OCI-LY7 (cell line): ENCODE results near the gene TMEM213. TPM values are rescaled to one million over a fixed set of nuclear protein-coding genes. Genes with fewer than 3 reads are reported as not detected.

Experiments
- BruUV-seq: library from RNA; stranded (reverse); fragments of 400-500 nt; replicated peaks from 2 replicates; lab custom pipeline; 2021; lab: Mats Ljungman, UMichigan
- CTCF ChIA-PET: fragments of 300-600 bp; sonication (Branson Sonifier 250); formaldehyde crosslinking; loops from one replicate; lab custom pipeline; 2022; ENCODE audit warnings: antibody characterized with exemption; ENCODE audit not compliant: unreplicated experiment; lab: Charles Lee
- POLR2A ChIA-PET: fragments of 300-600 bp; sonication (Branson Sonifier 250); formaldehyde crosslinking; loops from one replicate; lab custom pipeline; 2022; ENCODE audit warnings: antibody characterized with exemption; lab: Charles Lee
- DNase-seq: peaks from one replicate; pipeline ENCODE4 v3.0.0-alpha.2; 2015; ENCODE audit warnings: low spot score
- H2AFZ ChIP-seq: fragments of 200-600 bp; sonication (generic), shearing (Covaris generic); 2 replicates; pipeline ENCODE4 v1.6.1; 2014; ENCODE audit warnings: mild to moderate bottlenecking, antibody characterized with exemption, low read length, moderate library complexity
- H3K27ac ChIP-seq: fragments of 200-600 bp; sonication (generic); 2 replicates; pipeline ENCODE4 v1.5.1; 2014; ENCODE audit warnings: mixed run types, low read depth, mild to moderate bottlenecking, moderate library complexity, low read length, inconsistent platforms; ENCODE audit not compliant: poor library complexity, severe bottlenecking
- H3K36me3 ChIP-seq: fragments of 200-600 bp; sonication (generic); 2 replicates; pipeline ENCODE4 v1.6.1; 2014; ENCODE audit warnings: mild to moderate bottlenecking, antibody characterized with exemption, low read length, moderate library complexity, mixed read lengths; ENCODE audit not compliant: insufficient read depth
- H3K4me1 ChIP-seq: fragments of 200-600 bp; sonication (generic); 2 replicates; pipeline ENCODE4 v1.5.1; 2014; ENCODE audit warnings: mild to moderate bottlenecking, low read length; ENCODE audit not compliant: insufficient read depth, poor library complexity, severe bottlenecking
- H3K4me2 ChIP-seq: fragments of 200-600 bp; sonication (generic); 2 replicates; pipeline ENCODE4 v1.6.1; 2014; ENCODE audit warnings: mild to moderate bottlenecking, low read length
- H3K4me3 ChIP-seq: fragments of 200-600 bp; sonication (generic); 2 replicates; pipeline ENCODE4 v1.5.1; 2014; ENCODE audit warnings: mild to moderate bottlenecking, low read depth, low read length; ENCODE audit not compliant: poor library complexity, severe bottlenecking
- H3K79me2 ChIP-seq: fragments of 200-600 bp; sonication (generic); 2 replicates; pipeline ENCODE4 v1.6.1; 2016; ENCODE audit warnings: low read depth, mild to moderate bottlenecking, low read length, moderate library complexity, mixed read lengths; ENCODE audit not compliant: insufficient read depth
- H3K9me2 ChIP-seq: fragments of 200-600 bp; sonication (generic); 2 replicates; pipeline ENCODE4 v1.6.1; 2016; ENCODE audit warnings: mild to moderate bottlenecking, low read length, mixed read lengths; ENCODE audit not compliant: insufficient read depth
- H3K9me3 ChIP-seq: fragments of 200-600 bp; sonication (generic); 2 replicates; pipeline ENCODE4 v1.6.1; 2014; ENCODE audit warnings: mild to moderate bottlenecking, mixed run types, low read length, mixed read lengths
- H4K20me1 ChIP-seq: fragments of 200-600 bp; sonication (generic); 2 replicates; pipeline ENCODE4 v1.6.1; 2014; ENCODE audit warnings: mild to moderate bottlenecking, antibody characterized with exemption, low read length, moderate library complexity, mixed read lengths; ENCODE audit not compliant: insufficient read depth
- CTCF ChIP-seq: fragments of 200-600 bp; sonication (generic); conservative IDR thresholded peaks from 2 replicates; pipeline ENCODE4 v1.5.1; 2014; ENCODE audit warnings: mild to moderate bottlenecking, antibody characterized with exemption, low read length, moderate library complexity, mixed read lengths
- EZH2phosphoT487 ChIP-seq: fragments of 200-600 bp; sonication (generic); IDR thresholded peaks from 2 replicates; pipeline ENCODE4 v1.6.1; 2018; ENCODE audit warnings: low read depth, borderline replicate concordance, mild to moderate bottlenecking, mixed run types, antibody characterized with exemption, low read length, moderate library complexity, mixed read lengths
- intact Hi-C: fragments of 100-400 bp; cut with micrococcal nuclease; formaldehyde crosslinking; loops from one replicate; pipeline ENCODE4 v1.10.0; 2022; ENCODE audit not compliant: unreplicated experiment
- total RNA-seq, 2 experiments: library from RNA; depleted of rRNA in 1 of 2; stranded (reverse); fragments of >200 nt in 1 of 2; shearing (Covaris generic) in 1 of 2; gene quantifications; 2 replicates each; pipeline ENCODE4 v1.2.3, GENCODE V29; 2014 to 2022

Gene TMEM213
- total RNA-seq, 2 experiments from 2014 or later = not detected

GRCh38 chr7:138868711-138869110, 70.9 kb downstream of the TMEM213 start:
- ChIA-PET POLR2A (interaction anchor here (0.5 kb wide), 1 partner anchor 80 kb away, joined by 5 read pairs; no protein-coding TSS in a partner anchor), CTCF (no interaction called here)
- no peaks in the 10 kb centered on the region for H3K9me3 ChIP-seq
- no peaks in the 10 kb centered on the region for H3K36me3 ChIP-seq
- no TSS peak for BruUV-seq
- H4K20me1 ChIP-seq = no peaks in the 10 kb centered on the region
- TF ChIP-seq CTCF = no peak
- TF ChIP-seq EZH2phosphoT487 = no peak
- intact Hi-C loops = loop anchor here (5.0 kb wide), 1 partner anchor 131 kb away; no protein-coding TSS in a partner anchor
- no peak overlapping the region for H3K27ac ChIP-seq
- H3K4me2 ChIP-seq = no peak overlapping the region
- H3K4me1 ChIP-seq = no peaks in the 10 kb centered on the region
- no peak for DNase-seq
- no peaks in the 10 kb centered on the region for H3K9me2 ChIP-seq
- no peaks in the 10 kb centered on the region for H3K79me2 ChIP-seq
- no peak overlapping the region for H2AFZ ChIP-seq
- no peak overlapping the region for H3K4me3 ChIP-seq

DNA sequence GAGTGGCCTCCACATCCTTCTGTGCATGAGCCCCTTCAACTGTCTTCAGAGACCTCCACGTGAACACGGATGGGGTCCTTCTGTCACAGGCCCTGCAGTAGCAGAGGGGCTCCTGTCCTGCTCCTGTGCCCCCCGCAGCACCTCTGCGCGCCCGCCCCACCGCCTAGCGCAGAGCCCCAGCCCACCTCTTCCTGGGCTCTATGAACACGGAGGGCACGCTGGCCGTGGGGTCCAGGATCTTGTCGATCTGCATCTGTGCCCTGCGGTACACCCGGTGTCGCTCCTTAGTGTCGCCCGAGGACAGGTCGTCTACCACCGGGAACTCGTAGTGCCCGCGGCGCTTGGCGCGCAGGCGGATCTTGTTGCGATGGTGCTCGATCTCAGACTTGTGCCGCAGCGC, 71.6 kb downstream of the TMEM213 start:
- POLR2A ChIA-PET = no interaction called here
- no peaks in the 10 kb centered on the region for H3K9me3 ChIP-seq
- intact Hi-C loops = loop anchor here (5.0 kb wide), 1 partner anchor 132 kb away; no protein-coding TSS in a partner anchor
- H4K20me1 ChIP-seq = no peaks in the 10 kb centered on the region
- no peaks in the 10 kb centered on the region for H3K9me2 ChIP-seq
- no peak for TF ChIP-seq EZH2phosphoT487
- TF ChIP-seq CTCF = no peak
- DNase-seq = no peak
- no peaks in the 10 kb centered on the region for H3K36me3 ChIP-seq
- H3K27ac ChIP-seq = no peak overlapping the region
- H3K4me3 ChIP-seq = no peak overlapping the region
- BruUV-seq = no TSS peak
- H3K4me1 ChIP-seq = no peaks in the 10 kb centered on the region
- no peaks in the 10 kb centered on the region for H3K79me2 ChIP-seq
- no peak overlapping the region for H2AFZ ChIP-seq
- CTCF ChIA-PET = no interaction called here
- no peak overlapping the region for H3K4me2 ChIP-seq

DNA sequence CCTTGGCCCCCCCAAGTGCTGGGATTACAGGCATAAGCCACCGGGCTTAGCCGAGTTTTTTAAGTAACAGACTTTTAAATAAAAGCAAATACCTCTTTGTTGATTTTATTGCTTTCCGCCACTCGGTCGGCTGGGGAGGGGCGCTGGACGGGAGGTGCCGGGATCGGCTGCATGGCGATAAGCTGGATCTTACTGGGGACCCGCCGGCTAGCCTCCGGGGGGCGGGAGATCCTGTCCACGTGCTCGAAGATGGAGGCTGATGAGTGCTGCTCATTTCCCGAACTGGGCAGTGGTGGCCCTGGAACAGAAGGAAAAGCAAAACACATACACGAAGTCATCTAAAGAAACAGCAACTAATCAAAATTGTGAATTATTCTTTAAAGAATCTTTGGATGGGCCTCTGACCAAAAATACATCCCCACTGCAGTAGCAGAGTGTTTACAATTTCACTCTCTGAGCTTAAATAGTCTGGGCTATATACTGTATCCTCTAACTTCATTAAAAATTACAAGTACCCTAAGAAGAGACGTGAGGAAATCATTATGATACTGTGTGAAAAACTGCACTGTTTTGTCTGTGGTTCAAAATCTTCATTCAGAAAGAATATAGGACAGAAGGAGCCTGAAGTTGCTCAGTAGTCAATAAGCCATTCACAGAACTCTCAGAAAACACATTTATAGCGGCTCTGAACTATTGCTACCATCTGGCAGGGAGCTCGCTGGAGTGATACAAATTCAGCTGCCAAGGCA, 73.4 kb downstream of the TMEM213 start:
- Histone ChIP-seq H3K4me3 (no peak overlapping the region), H2AFZ (no peak overlapping the region), H4K20me1 (no peaks in the 10 kb centered on the region), H3K79me2 (no peaks in the 10 kb centered on the region), H3K36me3 (no peaks in the 10 kb centered on the region), H3K27ac (no peak overlapping the region), H3K4me1 (no peaks in the 10 kb centered on the region), H3K4me2 (no peak overlapping the region), H3K9me2 (no peaks in the 10 kb centered on the region), H3K9me3 (no peaks in the 10 kb centered on the region)
- intact Hi-C loops = no loop called here
- DNase-seq = no peak
- ChIA-PET CTCF (no interaction called here), POLR2A (interaction anchor here (1.1 kb wide), 1 partner anchor 21 kb away, joined by 3 read pairs; no protein-coding TSS in a partner anchor)
- BruUV-seq = no TSS peak
- TF ChIP-seq EZH2phosphoT487 (no peak), CTCF (no peak)
